SK-N-SH (cell line): Measurements from ENCODE around the gene SCNN1B.

Experiments used
- MAX ChIP-seq: IDR thresholded peaks from 2 replicates; pipeline ENCODE4 v1.4.0; 2012; ENCODE audit warnings: low read depth
- REST ChIP-seq: IDR thresholded peaks from 2 replicates; pipeline ENCODE4 v1.6.1; 2012; ENCODE audit warnings: mild to moderate bottlenecking, low read depth, low read length, moderate library complexity

- no peak for TF ChIP-seq MAX
- no peak for TF ChIP-seq REST
These were observed 27.1 kb upstream of the SCNN1B start for GRCh38 chr16:23274968-23275367.
